ENCODE results near the gene PHF20.

DNA sequence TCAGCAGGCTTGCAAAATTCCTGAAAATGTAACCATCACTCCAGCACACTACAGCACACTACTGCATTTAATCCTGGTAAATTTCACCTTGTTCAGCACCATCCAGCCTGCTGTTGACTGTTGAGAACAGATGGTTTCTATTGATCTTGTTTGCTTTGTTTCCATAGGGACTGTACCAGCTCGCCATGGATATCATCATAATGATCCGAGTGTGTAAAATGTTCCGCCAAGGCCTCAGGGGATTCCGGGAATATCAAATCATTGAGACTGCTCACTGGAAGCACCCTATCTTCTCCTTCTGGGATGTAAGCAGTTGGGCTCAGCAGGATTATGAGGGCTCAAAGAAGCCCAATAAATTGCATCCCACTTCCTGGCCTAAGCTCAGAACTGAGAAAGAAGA, 200.6 kb downstream of the PHF20 start:
- TF ChIP-seq, protein P1, sequence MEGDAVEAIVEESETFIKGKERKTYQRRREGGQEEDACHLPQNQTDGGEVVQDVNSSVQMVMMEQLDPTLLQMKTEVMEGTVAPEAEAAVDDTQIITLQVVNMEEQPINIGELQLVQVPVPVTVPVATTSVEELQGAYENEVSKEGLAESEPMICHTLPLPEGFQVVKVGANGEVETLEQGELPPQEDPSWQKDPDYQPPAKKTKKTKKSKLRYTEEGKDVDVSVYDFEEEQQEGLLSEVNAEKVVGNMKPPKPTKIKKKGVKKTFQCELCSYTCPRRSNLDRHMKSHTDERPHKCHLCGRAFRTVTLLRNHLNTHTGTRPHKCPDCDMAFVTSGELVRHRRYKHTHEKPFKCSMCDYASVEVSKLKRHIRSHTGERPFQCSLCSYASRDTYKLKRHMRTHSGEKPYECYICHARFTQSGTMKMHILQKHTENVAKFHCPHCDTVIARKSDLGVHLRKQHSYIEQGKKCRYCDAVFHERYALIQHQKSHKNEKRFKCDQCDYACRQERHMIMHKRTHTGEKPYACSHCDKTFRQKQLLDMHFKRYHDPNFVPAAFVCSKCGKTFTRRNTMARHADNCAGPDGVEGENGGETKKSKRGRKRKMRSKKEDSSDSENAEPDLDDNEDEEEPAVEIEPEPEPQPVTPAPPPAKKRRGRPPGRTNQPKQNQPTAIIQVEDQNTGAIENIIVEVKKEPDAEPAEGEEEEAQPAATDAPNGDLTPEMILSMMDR (IDR thresholded peaks at IDR 0.05; ENCODE audit: poor library complexity, severe bottlenecking) = no peak
- TF ChIP-seq POLR2AphosphoS5 (IDR thresholded peaks at IDR 0.05) (no peak), EP300 (conservative IDR thresholded peaks at IDR 0.05; ENCODE audit: poor library complexity, severe bottlenecking) (no peak), EZH2 (IDR thresholded peaks at IDR 0.05; ENCODE audit: borderline replicate concordance, insufficient read depth, low read length, poor library complexity, severe bottlenecking) (no peak), TAF1 (IDR thresholded peaks at IDR 0.05; ENCODE audit: low read depth) (no peak), MXI1 (conservative IDR thresholded peaks at IDR 0.05; ENCODE audit: poor library complexity, severe bottlenecking) (no peak), RAD21 (conservative IDR thresholded peaks at IDR 0.05) (no peak), SMC3 (conservative IDR thresholded peaks at IDR 0.05; ENCODE audit: poor library complexity) (no peak), REST (IDR thresholded peaks at IDR 0.05; ENCODE audit: borderline replicate concordance) (no peak)
